ENCODE measurements around the gene SYT2. TPM values are rescaled to one million over a fixed set of nuclear protein-coding genes. Genes with fewer than 3 reads are reported as not detected.

Gene SYT2
- total RNA-seq: not detected in 2 replicates

DNA sequence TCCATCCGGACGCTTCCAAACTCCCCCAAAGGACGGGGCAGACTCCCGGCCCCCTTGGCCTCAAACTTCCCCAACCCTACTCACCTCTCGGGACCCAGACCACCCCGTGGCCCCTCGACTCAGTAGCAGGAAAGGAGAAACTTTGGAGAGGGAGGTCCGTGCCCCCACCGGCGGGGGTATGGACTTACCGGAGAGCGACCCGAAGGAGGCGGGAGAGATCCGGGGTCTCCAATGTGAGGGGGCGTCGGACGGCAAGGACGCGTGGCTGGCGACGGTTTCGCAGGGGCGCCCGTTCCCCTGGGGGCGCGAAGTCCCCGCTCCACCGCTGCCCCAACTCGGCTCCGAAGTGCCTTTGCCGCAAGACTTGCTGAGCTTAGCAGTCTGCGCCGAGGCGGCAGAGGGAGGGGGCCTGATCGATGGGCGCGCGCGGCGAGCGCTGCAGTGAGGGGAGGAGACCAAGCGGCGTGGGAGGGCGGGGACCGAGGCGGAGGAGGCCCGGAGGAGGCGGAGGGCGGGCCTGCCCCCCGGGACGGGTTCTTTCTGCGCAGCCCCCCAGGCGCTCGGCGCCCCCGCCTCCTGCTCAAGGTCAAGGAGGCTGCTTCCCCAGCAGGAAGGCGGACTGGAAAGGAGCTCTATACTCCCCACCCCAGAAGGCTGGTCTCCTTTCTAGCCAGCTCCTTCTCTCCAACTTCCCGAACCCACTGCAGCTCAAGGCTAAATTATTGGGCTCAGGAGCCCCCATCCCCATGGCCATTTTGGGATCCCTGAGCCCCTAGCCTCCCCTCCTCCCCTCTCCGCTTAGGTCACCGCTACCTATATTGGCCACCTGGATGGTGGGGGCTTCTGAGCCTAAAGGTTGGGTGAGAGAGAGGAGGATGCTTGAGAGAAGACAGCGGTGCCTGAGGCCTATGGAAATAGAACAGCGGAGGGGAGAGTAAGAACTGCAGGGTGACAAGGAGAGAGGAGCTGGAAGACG, at the start of gene SYT2:
Gene SYT2 (minus strand): TSS at position 385 of the 976 bp plus-strand sequence. CDS start 104,682 bp downstream, outside the sequence.

Other genes with a start within 250 kb of the SYT2 start
- gene KDM5B, start 98.0 kb upstream of the SYT2 start, total RNA-seq: 45.9 and 57.7 TPM in 2 replicates
- gene PCAT6, start 100.5 kb upstream of the SYT2 start, total RNA-seq: 0.97 and 4.9 TPM in 2 replicates
- gene RABIF, start 178.7 kb upstream of the SYT2 start, total RNA-seq: 2.3 and 5.3 TPM in 2 replicates
- 11.0 and 13.6 TPM in 2 replicates for gene KLHL12, start 216.8 kb upstream of the SYT2 start, total RNA-seq
- 91.0 and 106 TPM in 2 replicates for gene ADIPOR1, start 247.9 kb upstream of the SYT2 start, total RNA-seq

Data from cardiac atrium fibroblast (primary cell).